Peyer's patch (tissue), 4 donors: Measurements from ENCODE around the gene CCPG1.

Experiments used
- POLR2A ChIP-seq, 2 donors: fragments of 450-650 bp; IDR thresholded peaks; one replicate each; pipeline ENCODE4 v1.5.1; 2017; ENCODE audit warnings: antibody characterized with exemption in 2 of 2, mild to moderate bottlenecking in 2 of 2, moderate library complexity in 2 of 2
- TF ChIP-seq, protein P1 (sequence below), 6 experiments: fragments of 450-650 bp in 4 of 6; fragments of 200-600 bp in 2 of 6; sonication (generic) in 1 of 6; IDR thresholded peaks; one replicate each; pipeline ENCODE4 v1.5.1; 2017 to 2019; ENCODE audit warnings: antibody characterized with exemption in 6 of 6, mild to moderate bottlenecking in 3 of 6, moderate library complexity in 1 of 6

DNA sequence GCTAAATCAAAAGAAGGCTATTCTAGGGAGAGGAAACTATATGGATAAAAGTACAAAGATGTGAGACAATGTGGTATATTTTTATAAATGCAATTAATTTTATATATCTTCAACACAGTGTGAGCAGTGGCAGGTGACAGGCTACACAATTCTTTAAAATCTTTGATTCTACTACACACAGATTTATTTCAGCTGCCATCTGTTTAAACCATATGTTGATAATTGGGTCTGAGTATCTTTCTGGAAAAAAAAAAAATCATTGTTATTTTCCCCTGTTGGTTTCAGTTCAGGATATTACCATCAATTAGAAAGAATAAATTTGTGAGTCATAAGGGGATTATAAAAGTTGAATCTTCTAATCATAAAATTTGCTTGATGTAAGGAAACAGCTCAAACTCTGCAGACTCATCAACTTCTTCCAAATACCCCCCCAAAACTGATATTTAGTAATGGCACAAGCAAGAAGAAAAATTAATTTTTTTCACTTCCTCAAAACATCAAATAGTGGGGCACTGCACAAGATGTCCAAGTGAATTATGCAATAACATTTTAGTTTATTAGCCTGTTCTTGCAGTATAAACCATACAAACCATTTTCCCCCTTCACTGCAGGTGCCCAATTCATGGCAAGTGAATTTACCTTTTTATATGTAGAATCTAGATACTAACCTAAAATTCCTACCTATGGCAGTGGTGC is 12.2 kb upstream of the CCPG1 start:
- no peak for TF ChIP-seq POLR2A (IDR thresholded peaks at IDR 0.05)
- TF ChIP-seq, protein P1, sequence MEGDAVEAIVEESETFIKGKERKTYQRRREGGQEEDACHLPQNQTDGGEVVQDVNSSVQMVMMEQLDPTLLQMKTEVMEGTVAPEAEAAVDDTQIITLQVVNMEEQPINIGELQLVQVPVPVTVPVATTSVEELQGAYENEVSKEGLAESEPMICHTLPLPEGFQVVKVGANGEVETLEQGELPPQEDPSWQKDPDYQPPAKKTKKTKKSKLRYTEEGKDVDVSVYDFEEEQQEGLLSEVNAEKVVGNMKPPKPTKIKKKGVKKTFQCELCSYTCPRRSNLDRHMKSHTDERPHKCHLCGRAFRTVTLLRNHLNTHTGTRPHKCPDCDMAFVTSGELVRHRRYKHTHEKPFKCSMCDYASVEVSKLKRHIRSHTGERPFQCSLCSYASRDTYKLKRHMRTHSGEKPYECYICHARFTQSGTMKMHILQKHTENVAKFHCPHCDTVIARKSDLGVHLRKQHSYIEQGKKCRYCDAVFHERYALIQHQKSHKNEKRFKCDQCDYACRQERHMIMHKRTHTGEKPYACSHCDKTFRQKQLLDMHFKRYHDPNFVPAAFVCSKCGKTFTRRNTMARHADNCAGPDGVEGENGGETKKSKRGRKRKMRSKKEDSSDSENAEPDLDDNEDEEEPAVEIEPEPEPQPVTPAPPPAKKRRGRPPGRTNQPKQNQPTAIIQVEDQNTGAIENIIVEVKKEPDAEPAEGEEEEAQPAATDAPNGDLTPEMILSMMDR (IDR thresholded peaks at IDR 0.05) = no peak
